Mesendoderm (in vitro differentiated cells): ENCODE measurements around the gene ADM5.
A peak's percentile ranks its signal among the peaks of the same experiment; 100 is the strongest.

Experiments used
- DNase-seq: peaks from one replicate; pipeline ENCODE4 v3.0.0; 2013
- H2AK5ac ChIP-seq: 2 replicates; pipeline ENCODE4 v1.6.1; 2013; ENCODE audit warnings: low read length, inconsistent platforms
- H2BK120ac ChIP-seq: 2 replicates; pipeline ENCODE4 v1.6.1; 2013; ENCODE audit warnings: low read depth, mild to moderate bottlenecking, low read length, moderate library complexity, mixed read lengths
- H2BK15ac ChIP-seq: replicated peaks from 2 replicates; pipeline ENCODE4 v1.6.1; 2013; ENCODE audit warnings: low read depth, mild to moderate bottlenecking, moderate library complexity
- H2BK5ac ChIP-seq: 2 replicates; pipeline ENCODE4 v1.6.1; 2013; ENCODE audit warnings: low read length, inconsistent platforms
- H3K18ac ChIP-seq: 2 replicates; pipeline ENCODE4 v1.6.1; 2013; ENCODE audit warnings: mild to moderate bottlenecking, low read length, mixed read lengths
- H3K23ac ChIP-seq: one replicate; pipeline ENCODE4 v1.6.1; 2013; ENCODE audit warnings: low read length
- H3K27ac ChIP-seq: 2 replicates; pipeline ENCODE4 v1.5.1; 2013; ENCODE audit warnings: low read depth, mild to moderate bottlenecking, inconsistent platforms, low read length, moderate library complexity
- H3K27me3 ChIP-seq: 2 replicates; pipeline ENCODE4 v1.6.1; 2013; ENCODE audit warnings: low read length, control low read depth, mild to moderate bottlenecking, inconsistent platforms; ENCODE audit not compliant: insufficient read depth, poor library complexity
- H3K36me3 ChIP-seq: 2 replicates; pipeline ENCODE4 v1.6.1; 2013; ENCODE audit warnings: low read length, inconsistent platforms; ENCODE audit not compliant: control insufficient read depth, insufficient read depth
- H3K4ac ChIP-seq: one replicate; pipeline ENCODE4 v1.6.1; 2013; ENCODE audit warnings: low read depth, mild to moderate bottlenecking, low read length, moderate library complexity
- H3K4me1 ChIP-seq: 2 replicates; pipeline ENCODE4 v1.6.1; 2013; ENCODE audit warnings: low read depth, low read length, inconsistent platforms; ENCODE audit not compliant: control insufficient read depth
- H3K4me2 ChIP-seq: 2 replicates; pipeline ENCODE4 v1.6.1; 2013; ENCODE audit warnings: low read length
- H3K4me3 ChIP-seq: 2 replicates; pipeline ENCODE4 v1.5.1; 2013; ENCODE audit warnings: mild to moderate bottlenecking, low read length
- H3K56ac ChIP-seq: one replicate; pipeline ENCODE4 v1.6.1; 2013; ENCODE audit warnings: low read length
- H3K79me1 ChIP-seq: 2 replicates; pipeline ENCODE4 v1.6.1; 2013; ENCODE audit warnings: low read length, inconsistent platforms
- H3K79me2 ChIP-seq: 2 replicates; pipeline ENCODE4 v1.6.1; 2013; ENCODE audit warnings: mild to moderate bottlenecking, low read length; ENCODE audit not compliant: control insufficient read depth, insufficient read depth
- H3K9ac ChIP-seq: 2 replicates; pipeline ENCODE4 v1.6.1; 2013; ENCODE audit warnings: low read length, inconsistent platforms
- H4K5ac ChIP-seq: one replicate; pipeline ENCODE4 v1.6.1; 2013; ENCODE audit warnings: low read length
- H4K8ac ChIP-seq: one replicate; pipeline ENCODE4 v1.6.1; 2013; ENCODE audit warnings: low read depth, mild to moderate bottlenecking, control low read depth, low read length, moderate library complexity
- WGBS: extraction: QIAGEN DNeasy Blood & Tissue Kit; methylation state at CpG from one replicate; pipeline ENCODE4 v1.1.7; 2013; ENCODE audit warnings: low lambda C conversion rate, missing lambda C conversion rate; ENCODE audit not compliant: insufficient coverage; ENCODE audit errors: extremely low coverage; 5-methylcytosine and 5-hydroxymethylcytosine counted together

Gene ADM5

GRCh38 chr19:49684983-49685553 is 4.3 kb upstream of the ADM5 start:
- Histone ChIP-seq H2AK5ac (no peak overlapping the region), H3K79me2 (peaks cover 19% of the 10 kb centered on the region), H3K56ac (no peak overlapping the region), H3K23ac (no peak overlapping the region), H2BK15ac (no peak overlapping the region), H3K18ac (no peak overlapping the region), H4K5ac (no peak overlapping the region), H3K9ac (no peak overlapping the region), H2BK120ac (no peak overlapping the region), H2BK5ac (no peak overlapping the region), H3K4ac (no peak overlapping the region), H3K27ac (no peak overlapping the region), H3K79me1 (peaks cover 23% of the 10 kb centered on the region), H3K36me3 (peaks cover 31% of the 10 kb centered on the region), H4K8ac (no peak overlapping the region), H3K27me3 (no peaks in the 10 kb centered on the region), H3K4me2 (no peak overlapping the region), H3K4me1 (peaks cover 2% of the 10 kb centered on the region), H3K4me3 (no peak overlapping the region)
- WGBS, result no CpG with 5 or more reads among the region's 13 CpGs
- no peak for DNase-seq

- H2AK5ac ChIP-seq, result no peak overlapping the region
Observed at GRCh38 chr19:49685845-49686332, 3.5 kb upstream of the ADM5 start.

DNA sequence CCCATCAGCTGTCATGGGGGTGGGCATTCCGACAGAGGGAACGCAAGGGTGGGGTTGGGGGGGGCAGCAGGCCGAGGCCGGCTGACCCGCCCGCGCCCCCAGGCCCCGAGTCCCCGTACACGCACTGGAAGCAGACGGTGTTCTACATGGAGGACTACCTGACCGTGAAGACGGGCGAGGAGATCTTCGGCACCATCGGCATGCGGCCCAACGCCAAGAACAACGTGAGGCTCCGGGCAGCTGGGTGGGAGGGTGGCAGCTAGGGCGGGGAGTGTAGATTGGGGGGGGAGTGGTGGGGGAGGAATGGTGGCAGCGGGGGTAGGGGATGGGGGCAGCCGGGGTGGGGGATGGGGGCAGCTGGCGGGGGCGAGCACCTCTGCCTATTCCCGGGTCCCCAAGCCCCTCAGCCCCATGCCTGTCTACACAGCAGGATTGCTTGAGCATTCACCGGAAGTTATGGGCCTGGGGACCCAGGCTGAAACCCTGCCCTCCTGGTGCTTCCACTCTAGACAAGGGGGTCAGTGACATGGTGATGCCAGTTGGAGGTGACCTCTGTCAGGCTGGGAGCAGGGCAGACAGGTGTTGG is 2.8 kb upstream of the ADM5 start:
- no peak overlapping the region for H3K9ac ChIP-seq
- peaks cover 29% of the 10 kb centered on the region for H3K36me3 ChIP-seq
- no peak overlapping the region for H3K4me3 ChIP-seq
- H2AK5ac ChIP-seq, result no peak overlapping the region
- no peak overlapping the region for H2BK5ac ChIP-seq
- H3K27me3 ChIP-seq, result no peaks in the 10 kb centered on the region
- no peak overlapping the region for H2BK120ac ChIP-seq
- no peak overlapping the region for H3K56ac ChIP-seq
- no CpG with 5 or more reads among the region's 27 CpGs for WGBS
- no peak overlapping the region for H4K8ac ChIP-seq
- H3K4me1 ChIP-seq, result peaks cover 2% of the 10 kb centered on the region
- H2BK15ac ChIP-seq, result no peak overlapping the region
- H3K18ac ChIP-seq, result no peak overlapping the region
- DNase-seq, result no peak
- H3K27ac ChIP-seq, result no peak overlapping the region
- H3K4ac ChIP-seq, result no peak overlapping the region
- no peak overlapping the region for H4K5ac ChIP-seq
- no peak overlapping the region for H3K4me2 ChIP-seq
- peaks cover 20% of the 10 kb centered on the region for H3K79me1 ChIP-seq
- no peak overlapping the region for H3K23ac ChIP-seq
- H3K79me2 ChIP-seq, result peaks cover 9% of the 10 kb centered on the region

More at GRCh38 chr19:49685845-49686332, 3.5 kb upstream of the ADM5 start:
- H3K79me1 ChIP-seq, result peaks cover 23% of the 10 kb centered on the region
- no peak overlapping the region for H3K4me2 ChIP-seq
- H3K36me3 ChIP-seq, result peaks cover 30% of the 10 kb centered on the region
- H2BK15ac ChIP-seq, result no peak overlapping the region
- peaks cover 14% of the 10 kb centered on the region for H3K79me2 ChIP-seq
- H3K27me3 ChIP-seq, result no peaks in the 10 kb centered on the region
- no peak overlapping the region for H4K8ac ChIP-seq
- H2BK120ac ChIP-seq, result no peak overlapping the region
- H3K9ac ChIP-seq, result no peak overlapping the region
- no CpG with 5 or more reads among the region's 23 CpGs for WGBS
- DNase-seq, result no peak
- no peak overlapping the region for H3K56ac ChIP-seq
- no peak overlapping the region for H2BK5ac ChIP-seq
- no peaks in the 10 kb centered on the region for H3K4me1 ChIP-seq
- no peak overlapping the region for H3K18ac ChIP-seq
- no peak overlapping the region for H4K5ac ChIP-seq
- no peak overlapping the region for H3K27ac ChIP-seq
- H3K23ac ChIP-seq, result no peak overlapping the region
- H3K4me3 ChIP-seq, result no peak overlapping the region
- no peak overlapping the region for H3K4ac ChIP-seq

GRCh38 chr19:49687150-49687549 is 2.2 kb upstream of the ADM5 start:
- Histone ChIP-seq H3K79me1 (peaks cover 14% of the 10 kb centered on the region), H3K56ac (no peak overlapping the region), H2BK5ac (no peak overlapping the region), H2AK5ac (no peak overlapping the region), H3K4ac (no peak overlapping the region), H2BK120ac (no peak overlapping the region), H3K9ac (no peak overlapping the region), H3K27ac (no peak overlapping the region), H3K4me3 (no peak overlapping the region), H2BK15ac (no peak overlapping the region), H3K79me2 (peaks cover 4% of the 10 kb centered on the region), H4K8ac (no peak overlapping the region), H3K27me3 (no peaks in the 10 kb centered on the region), H3K4me2 (no peak overlapping the region), H3K36me3 (peaks cover 24% of the 10 kb centered on the region), H3K23ac (no peak overlapping the region), H3K4me1 (peaks cover 2% of the 10 kb centered on the region), H3K18ac (no peak overlapping the region), H4K5ac (no peak overlapping the region)
- WGBS, result no CpG with 5 or more reads among the region's 12 CpGs
- DNase-seq, result no peak

- Histone ChIP-seq H3K9ac (no peak overlapping the region), H4K5ac (no peak overlapping the region), H3K79me2 (no peaks in the 10 kb centered on the region), H3K27ac (no peak overlapping the region), H3K36me3 (peaks cover 20% of the 10 kb centered on the region), H2AK5ac (no peak overlapping the region), H3K27me3 (no peaks in the 10 kb centered on the region), H3K23ac (no peak overlapping the region), H2BK5ac (no peak overlapping the region), H3K56ac (peak overlapping the region; percentile 25), H3K4ac (no peak overlapping the region), H2BK120ac (no peak overlapping the region), H3K4me3 (no peak overlapping the region), H3K4me1 (peaks cover 2% of the 10 kb centered on the region), H2BK15ac (no peak overlapping the region), H3K79me1 (peaks cover 11% of the 10 kb centered on the region), H4K8ac (no peak overlapping the region), H3K18ac (no peak overlapping the region), H3K4me2 (no peak overlapping the region)
- peak; percentile 63 for DNase-seq
- no CpG with 5 or more reads among the region's 26 CpGs for WGBS
Observed at GRCh38 chr19:49687566-49688316, 1.7 kb upstream of the ADM5 start.
